Peyer's patch (tissue), 4 donors: ENCODE data around the gene FYB1. TPM values are rescaled to one million over a fixed set of nuclear protein-coding genes. Genes with fewer than 3 reads are reported as not detected.

Experiments used
- DNase-seq, 3 donors: peaks; one replicate each; pipeline ENCODE4 v3.0.0-alpha.2; 2017 to 2019
- H3K27ac ChIP-seq, 4 donors: fragments of 200-600 bp; sonication (generic); one replicate each; pipeline ENCODE4 v1.5.1; 2016 to 2019
- H3K27me3 ChIP-seq, 2 donors: fragments of 200-600 bp; sonication (generic); one replicate each; pipeline ENCODE4 v1.5.1; 2019
- H3K36me3 ChIP-seq, 3 donors: fragments of 200-600 bp; sonication (generic); one replicate each; pipeline ENCODE4 v1.5.1; 2016 to 2019
- H3K4me1 ChIP-seq, 4 donors: fragments of 200-600 bp; sonication (generic); one replicate each; pipeline ENCODE4 v1.5.1; 2016 to 2019
- H3K4me3 ChIP-seq, 4 donors: fragments of 200-600 bp; sonication (generic); 1 replicate in 3 of 4; 2 replicates in 1 of 4; pipeline ENCODE4 v1.5.1; 2016 to 2019; ENCODE audit warnings: mild to moderate bottlenecking in 1 of 4
- H3K9me3 ChIP-seq, 4 donors: fragments of 200-600 bp; sonication (generic); one replicate each; pipeline ENCODE4 v1.5.1; 2016 to 2019; ENCODE audit warnings: mild to moderate bottlenecking in 1 of 4
- POLR2A ChIP-seq, 2 donors: fragments of 450-650 bp; IDR thresholded peaks; one replicate each; pipeline ENCODE4 v1.5.1; 2017; ENCODE audit warnings: antibody characterized with exemption in 2 of 2, mild to moderate bottlenecking in 2 of 2, moderate library complexity in 2 of 2
- total RNA-seq, 4 donors: library from RNA; depleted of rRNA; stranded (reverse); fragments of >200 nt; gene quantifications; one replicate each; pipeline ENCODE4 v1.1.0, GENCODE V29; 2016
- TF ChIP-seq, protein P1 (sequence below), 6 experiments: fragments of 450-650 bp in 4 of 6; fragments of 200-600 bp in 2 of 6; sonication (generic) in 1 of 6; IDR thresholded peaks; one replicate each; pipeline ENCODE4 v1.5.1; 2017 to 2019; ENCODE audit warnings: antibody characterized with exemption in 6 of 6, mild to moderate bottlenecking in 3 of 6, moderate library complexity in 1 of 6

Gene FYB1
- total RNA-seq, 4 donors from 2014 or later = 12.1 to 184 (median 17.6) TPM

DNA sequence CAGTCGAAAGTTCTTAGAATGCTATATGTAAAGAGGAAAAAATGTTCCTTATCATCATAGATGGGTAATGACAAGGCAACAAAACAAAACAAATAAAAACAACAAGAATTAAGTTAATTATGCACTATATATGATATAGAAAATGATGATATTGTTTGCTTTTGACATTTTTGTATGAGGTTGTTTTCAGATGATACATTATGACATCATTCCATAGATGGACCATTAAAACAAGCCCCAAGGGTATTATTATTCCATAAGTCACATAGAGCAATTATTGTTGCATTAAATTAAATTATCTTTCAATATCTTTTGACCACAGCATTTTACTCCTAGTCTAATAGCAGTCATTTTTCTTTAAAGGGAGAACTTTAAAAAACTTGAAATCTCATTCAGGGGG, 88.6 kb downstream of the FYB1 start:
- TF ChIP-seq, protein P1, sequence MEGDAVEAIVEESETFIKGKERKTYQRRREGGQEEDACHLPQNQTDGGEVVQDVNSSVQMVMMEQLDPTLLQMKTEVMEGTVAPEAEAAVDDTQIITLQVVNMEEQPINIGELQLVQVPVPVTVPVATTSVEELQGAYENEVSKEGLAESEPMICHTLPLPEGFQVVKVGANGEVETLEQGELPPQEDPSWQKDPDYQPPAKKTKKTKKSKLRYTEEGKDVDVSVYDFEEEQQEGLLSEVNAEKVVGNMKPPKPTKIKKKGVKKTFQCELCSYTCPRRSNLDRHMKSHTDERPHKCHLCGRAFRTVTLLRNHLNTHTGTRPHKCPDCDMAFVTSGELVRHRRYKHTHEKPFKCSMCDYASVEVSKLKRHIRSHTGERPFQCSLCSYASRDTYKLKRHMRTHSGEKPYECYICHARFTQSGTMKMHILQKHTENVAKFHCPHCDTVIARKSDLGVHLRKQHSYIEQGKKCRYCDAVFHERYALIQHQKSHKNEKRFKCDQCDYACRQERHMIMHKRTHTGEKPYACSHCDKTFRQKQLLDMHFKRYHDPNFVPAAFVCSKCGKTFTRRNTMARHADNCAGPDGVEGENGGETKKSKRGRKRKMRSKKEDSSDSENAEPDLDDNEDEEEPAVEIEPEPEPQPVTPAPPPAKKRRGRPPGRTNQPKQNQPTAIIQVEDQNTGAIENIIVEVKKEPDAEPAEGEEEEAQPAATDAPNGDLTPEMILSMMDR (IDR thresholded peaks at IDR 0.05) = no peak
- TF ChIP-seq POLR2A (IDR thresholded peaks at IDR 0.05) = no peak
- DNase-seq = no peak
- no peak overlapping the region for H3K27ac ChIP-seq
- H3K36me3 ChIP-seq = no peaks in the 10 kb centered on the region
- no peaks in the 10 kb centered on the region for H3K4me1 ChIP-seq
- no peak overlapping the region for H3K4me3 ChIP-seq
- H3K9me3 ChIP-seq = no peaks in the 10 kb centered on the region
- no peaks in the 10 kb centered on the region for H3K27me3 ChIP-seq

DNA sequence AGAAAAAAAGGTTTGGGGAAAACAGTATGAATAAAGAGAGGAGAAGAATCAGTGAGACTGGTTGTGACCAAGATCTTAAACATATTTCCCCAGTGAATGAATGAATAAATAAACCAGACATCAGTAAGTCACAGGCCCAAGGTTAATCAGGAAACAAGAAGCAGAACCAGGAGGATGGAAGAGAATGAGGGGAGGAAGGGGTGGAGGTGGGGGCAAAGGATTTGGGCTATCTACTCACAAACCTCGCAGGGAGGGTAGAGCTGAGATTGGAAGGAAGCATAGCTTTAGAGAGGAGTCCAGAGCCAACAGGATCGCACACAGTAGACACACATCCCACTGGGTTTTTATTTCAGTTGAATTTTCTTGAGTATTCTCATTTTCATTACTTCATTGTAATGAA, 97.4 kb downstream of the FYB1 start:
- Histone ChIP-seq H3K27ac (no peak overlapping the region), H3K9me3 (no peaks in the 10 kb centered on the region), H3K4me3 (no peak overlapping the region), H3K4me1 (no peaks in the 10 kb centered on the region), H3K36me3 (no peaks in the 10 kb centered on the region), H3K27me3 (no peaks in the 10 kb centered on the region)
- TF ChIP-seq POLR2A (IDR thresholded peaks at IDR 0.05) = no peak
- TF ChIP-seq, protein P1 (IDR thresholded peaks at IDR 0.05) = no peak
- DNase-seq = no peak

- Histone ChIP-seq H3K9me3 (no peaks in the 10 kb centered on the region), H3K4me1 (no peaks in the 10 kb centered on the region), H3K27ac (no peak overlapping the region), H3K4me3 (no peak overlapping the region), H3K27me3 (no peaks in the 10 kb centered on the region), H3K36me3 (no peaks in the 10 kb centered on the region)
- no peak for DNase-seq
- TF ChIP-seq, protein P1 (IDR thresholded peaks at IDR 0.05) = no peak
- TF ChIP-seq POLR2A (IDR thresholded peaks at IDR 0.05) = no peak
These were observed 98.0 kb downstream of the FYB1 start for GRCh38 chr5:39121315-39121714.

DNA sequence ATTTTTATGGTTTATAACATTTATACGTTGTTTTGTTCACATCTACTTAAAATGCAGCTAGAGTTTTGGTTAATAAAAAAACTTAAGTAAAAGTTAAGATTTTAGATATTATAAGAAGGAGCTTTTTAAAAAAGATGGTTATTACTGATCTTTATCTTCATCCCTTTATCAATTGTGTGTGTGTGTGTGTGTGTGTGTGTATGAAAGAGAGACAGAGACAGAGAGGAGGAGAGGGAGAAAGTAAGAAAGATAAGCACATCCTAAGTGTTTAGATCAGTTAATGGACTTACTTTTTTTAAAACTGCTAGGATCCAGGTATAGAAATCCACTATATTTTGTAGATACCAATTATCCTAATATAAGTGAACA, 99.3 kb downstream of the FYB1 start:
- no peak for DNase-seq
- Histone ChIP-seq H3K9me3 (no peaks in the 10 kb centered on the region), H3K36me3 (no peaks in the 10 kb centered on the region), H3K4me1 (no peaks in the 10 kb centered on the region), H3K27ac (no peak overlapping the region), H3K4me3 (no peak overlapping the region), H3K27me3 (no peaks in the 10 kb centered on the region)
- TF ChIP-seq, protein P1 (IDR thresholded peaks at IDR 0.05) = no peak
- TF ChIP-seq POLR2A (IDR thresholded peaks at IDR 0.05) = no peak

DNA sequence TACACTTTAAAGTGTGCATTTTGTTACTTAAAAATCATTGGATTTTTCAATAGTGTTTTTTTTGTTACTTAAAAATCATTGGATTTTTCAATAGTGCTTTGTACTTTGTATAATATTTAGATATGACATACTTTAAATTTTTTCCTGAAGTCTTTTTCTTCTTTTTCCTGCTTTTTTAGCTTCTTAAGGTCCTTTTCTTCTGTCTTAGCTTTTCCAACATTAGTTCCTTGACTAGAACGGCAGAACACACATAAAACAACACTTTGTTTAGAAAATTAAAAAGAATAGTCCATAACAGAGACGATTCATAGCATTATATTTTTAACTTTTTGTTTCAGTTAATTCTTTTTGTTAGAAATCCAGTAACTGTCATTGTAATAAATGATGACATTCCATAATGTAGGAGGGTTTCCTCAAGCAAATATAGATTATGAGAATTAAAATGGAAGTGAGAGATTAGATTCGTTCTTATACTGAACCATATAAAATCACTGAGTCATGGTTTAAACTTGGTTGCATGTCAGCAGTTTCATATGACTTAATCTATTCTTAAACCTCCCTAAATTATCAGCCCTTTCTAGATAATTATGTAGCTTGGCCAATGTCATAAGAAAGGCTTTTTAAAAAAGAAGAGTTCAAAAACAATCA, 99.8 kb downstream of the FYB1 start:
- Histone ChIP-seq H3K9me3 (no peaks in the 10 kb centered on the region), H3K4me3 (no peak overlapping the region), H3K36me3 (no peaks in the 10 kb centered on the region), H3K27me3 (no peaks in the 10 kb centered on the region), H3K4me1 (no peaks in the 10 kb centered on the region), H3K27ac (no peak overlapping the region)
- TF ChIP-seq, protein P1 (IDR thresholded peaks at IDR 0.05) = no peak
- no peak for DNase-seq

DNA sequence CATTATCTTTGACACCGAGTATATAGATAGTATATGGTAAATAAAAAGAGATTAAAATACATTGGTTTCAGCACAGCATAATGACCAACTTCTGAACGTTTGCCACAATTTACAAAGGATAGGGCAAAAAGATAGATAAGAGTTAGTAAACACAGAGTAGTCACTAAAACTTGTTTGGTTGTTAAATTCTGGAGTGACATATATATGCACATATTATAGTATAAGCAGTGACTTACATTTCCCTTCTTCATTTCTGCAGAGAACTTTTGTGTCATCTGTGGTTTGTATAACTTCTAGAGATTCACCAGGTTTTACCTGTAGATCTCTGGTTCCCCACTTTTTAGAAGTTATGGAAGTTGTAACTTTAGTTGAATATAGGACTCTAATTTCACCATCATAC, 100.7 kb downstream of the FYB1 start:
- H3K27ac ChIP-seq = no peak overlapping the region
- H3K27me3 ChIP-seq = no peaks in the 10 kb centered on the region
- TF ChIP-seq, protein P1 (IDR thresholded peaks at IDR 0.05) = no peak
- TF ChIP-seq POLR2A (IDR thresholded peaks at IDR 0.05) = no peak
- H3K36me3 ChIP-seq = no peaks in the 10 kb centered on the region
- no peak for DNase-seq
- no peak overlapping the region for H3K4me3 ChIP-seq
- no peaks in the 10 kb centered on the region for H3K4me1 ChIP-seq
- no peaks in the 10 kb centered on the region for H3K9me3 ChIP-seq
